Right cardiac atrium (tissue), 5 donors: Measurements from ENCODE around the gene PCARE. TPM values are rescaled to one million over a fixed set of nuclear protein-coding genes. Genes with fewer than 3 reads are reported as not detected.
"Not testable (repeated sequence)": the region's sequence is repeated elsewhere in the genome, so short reads cannot be mapped to it uniquely, and the experiment has no call there.

Experiments
- ATAC-seq, 2 donors: fragments of 200-7000 bp; cut with Tn5 transposase; one replicate each; pipeline versions ENCODE4 v1.8.0 to v1.9.1; 2020; ENCODE audit warnings: moderate library complexity in 2 of 2, mild to moderate bottlenecking in 1 of 2
- DNase-seq, 3 donors: peaks; one replicate each; pipeline ENCODE4 v3.0.0-alpha.2; 2020
- H3K27ac ChIP-seq: one replicate; pipeline ENCODE4 v1.5.1; 2013; ENCODE audit warnings: mild to moderate bottlenecking, low read length, control low read depth, moderate library complexity
- H3K27me3 ChIP-seq: one replicate; pipeline ENCODE4 v1.6.1; 2013; ENCODE audit not compliant: control insufficient read depth, insufficient read depth
- H3K4me1 ChIP-seq: one replicate; pipeline ENCODE4 v1.6.1; 2013; ENCODE audit warnings: low read length; ENCODE audit not compliant: control insufficient read depth, insufficient read depth
- H3K4me3 ChIP-seq: one replicate; pipeline ENCODE4 v1.5.1; 2013; ENCODE audit warnings: low read length, control low read depth
- H3K9me3 ChIP-seq: one replicate; pipeline ENCODE4 v1.6.1; 2013; ENCODE audit warnings: low read length; ENCODE audit not compliant: control insufficient read depth
- WGBS: extraction: QIAGEN DNeasy Blood & Tissue Kit; methylation state at CpG from one replicate; pipeline ENCODE4 v1.1.7; 2013; 5-methylcytosine and 5-hydroxymethylcytosine counted together
- intact Hi-C, 4 donors: fragments of 100-400 bp; cut with DNase I; formaldehyde crosslinking; loops; one replicate each; pipeline versions ENCODE4 v1.11.0 to v1.14.0; 2022 to 2023
- polyA plus RNA-seq: library from polyadenylated mRNA; stranded (reverse); fragments of 200-250 nt; gene quantifications from one replicate; pipeline ENCODE4 v1.2.3, GENCODE V29; 2013
- total RNA-seq, 4 donors: library from RNA; stranded (reverse); fragmentation: NEBNext Ultra II Directional; extraction: Animal tissue kit (Norgen Biotek cat#: 25700); gene quantifications; one replicate each; pipeline ENCODE4 v1.2.1, GENCODE V29; 2021
- donor health status: healthy with polysubstance abuse.
- donor health status: DM: no; HTN: yes; CAD: no.
- donor health status: DM: no; HTN: no; CAD: no.
- donor health status: DM: no; HTN: yes; CAD: no; lungs with severe emphysema.
- donor health status: DM: yes; HTN: yes; CAD: no.

PCARE gene
- total and polyA plus RNA-seq, 5 donors: 0.47 to 5.3 (median 1.9) TPM

DNA sequence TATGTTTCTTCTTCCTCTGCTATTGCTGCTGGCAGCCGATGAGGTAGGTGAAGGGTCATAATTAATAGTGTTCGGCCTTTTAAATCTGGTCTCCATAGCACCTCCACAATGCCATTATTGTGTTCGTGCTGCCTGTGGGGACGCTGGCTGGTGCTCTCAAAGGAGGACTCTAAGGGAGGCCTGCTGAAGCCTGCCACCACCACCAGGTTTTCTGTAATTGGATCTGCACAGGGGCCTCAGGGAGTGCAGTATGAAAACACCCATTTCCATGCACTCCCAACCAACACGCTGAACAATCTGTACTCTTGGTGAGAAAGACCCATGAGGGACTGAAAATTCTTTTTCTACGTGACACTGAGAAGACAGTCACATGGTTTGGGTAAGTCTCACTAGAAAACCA, 23.2 kb upstream of the PCARE start:
- ATAC-seq (no peak), DNase-seq (no peak)
- no peak overlapping the region for H3K4me3 ChIP-seq
- WGBS: 68% methylated on average over 6 of the region's 6 CpGs
- no peak overlapping the region for H3K27ac ChIP-seq
- H3K9me3 ChIP-seq: no peaks in the 10 kb centered on the region
- H3K4me1 ChIP-seq: no peaks in the 10 kb centered on the region
- H3K27me3 ChIP-seq: no peaks in the 10 kb centered on the region
- intact Hi-C loops: no loop called here

DNA sequence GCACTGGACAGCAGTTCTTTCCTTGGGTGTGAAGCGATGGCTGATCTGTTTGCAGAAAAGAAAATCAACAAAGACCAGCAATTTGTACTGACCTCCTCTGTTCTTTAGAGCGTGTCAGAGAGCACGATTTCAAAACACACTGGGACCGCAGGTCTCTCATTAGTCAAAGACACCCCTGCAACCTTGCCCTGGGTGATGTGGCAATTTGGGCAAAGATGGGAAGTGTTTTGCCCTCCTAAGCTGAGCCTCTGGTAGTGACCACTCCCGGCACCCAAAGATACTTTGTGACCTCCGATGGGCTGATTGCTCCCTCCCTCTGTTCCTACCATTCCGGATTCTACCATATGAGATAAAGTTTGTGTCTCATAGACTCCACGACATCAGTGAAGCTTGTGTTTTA, 22.6 kb upstream of the PCARE start:
- no peak for ATAC-seq
- intact Hi-C loops: no loop called here

DNA sequence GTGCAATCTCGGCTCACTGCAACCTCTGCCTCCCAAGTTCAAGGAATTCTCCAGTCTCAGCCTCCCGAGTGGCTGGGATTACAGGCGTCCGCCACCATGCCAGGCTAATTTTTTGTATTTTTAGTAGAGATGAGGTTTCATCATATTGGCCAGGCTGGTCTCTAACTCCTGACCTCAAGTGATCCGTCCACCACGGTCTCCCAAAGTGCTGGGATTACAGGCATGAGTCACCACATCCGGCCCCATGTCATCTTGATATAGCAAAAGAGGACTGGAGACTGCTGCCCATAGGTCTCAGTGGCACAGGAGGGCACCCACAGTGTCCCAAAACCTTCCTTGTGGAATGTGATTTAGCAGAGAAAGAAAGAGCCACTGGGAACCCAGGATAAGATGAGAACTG, 16.0 kb upstream of the PCARE start:
- H3K4me1 ChIP-seq, H3K27me3 ChIP-seq, H3K4me3 ChIP-seq, H3K9me3 ChIP-seq, ATAC-seq, DNase-seq, H3K27ac ChIP-seq, intact Hi-C loops: not testable (repeated sequence)
- WGBS: 86% methylated on average over 7 of the region's 7 CpGs

More for the DNA sequence above, 22.6 kb upstream of the PCARE start:
- H3K27me3 ChIP-seq: no peaks in the 10 kb centered on the region
- WGBS: 86% methylated on average over 8 of the region's 8 CpGs
- no peaks in the 10 kb centered on the region for H3K4me1 ChIP-seq
- no peaks in the 10 kb centered on the region for H3K9me3 ChIP-seq
- H3K27ac ChIP-seq: no peak overlapping the region
- no peak overlapping the region for H3K4me3 ChIP-seq
- DNase-seq: no peak

DNA sequence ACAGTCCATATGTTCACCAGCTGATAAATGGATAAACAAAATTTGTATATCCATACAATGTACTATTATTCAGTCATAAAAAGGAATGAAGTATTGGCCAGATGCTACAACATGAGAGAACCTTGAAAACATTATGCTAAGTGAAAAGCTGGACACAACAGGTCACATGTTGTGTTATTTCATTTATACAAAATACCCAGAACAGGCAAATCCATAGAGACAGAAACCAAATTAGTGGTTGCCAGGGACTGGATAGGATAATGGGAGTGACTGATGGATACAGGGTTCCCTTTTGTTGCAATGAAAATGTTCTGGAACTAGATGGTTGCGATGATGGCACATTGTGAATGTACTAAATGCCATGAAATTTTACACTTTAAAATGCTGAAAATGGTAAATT, 10.2 kb upstream of the PCARE start:
- Histone ChIP-seq H3K4me1 (no peaks in the 10 kb centered on the region), H3K4me3 (no peak overlapping the region), H3K9me3 (peaks cover 2% of the 10 kb centered on the region), H3K27ac (no peak overlapping the region), H3K27me3 (no peaks in the 10 kb centered on the region)
- ATAC-seq (no peak), DNase-seq (no peak)
- 92% methylated on average over 1 of the region's 1 CpG for whole genome bisulfite sequencing
- intact Hi-C loops: no loop called here

DNA sequence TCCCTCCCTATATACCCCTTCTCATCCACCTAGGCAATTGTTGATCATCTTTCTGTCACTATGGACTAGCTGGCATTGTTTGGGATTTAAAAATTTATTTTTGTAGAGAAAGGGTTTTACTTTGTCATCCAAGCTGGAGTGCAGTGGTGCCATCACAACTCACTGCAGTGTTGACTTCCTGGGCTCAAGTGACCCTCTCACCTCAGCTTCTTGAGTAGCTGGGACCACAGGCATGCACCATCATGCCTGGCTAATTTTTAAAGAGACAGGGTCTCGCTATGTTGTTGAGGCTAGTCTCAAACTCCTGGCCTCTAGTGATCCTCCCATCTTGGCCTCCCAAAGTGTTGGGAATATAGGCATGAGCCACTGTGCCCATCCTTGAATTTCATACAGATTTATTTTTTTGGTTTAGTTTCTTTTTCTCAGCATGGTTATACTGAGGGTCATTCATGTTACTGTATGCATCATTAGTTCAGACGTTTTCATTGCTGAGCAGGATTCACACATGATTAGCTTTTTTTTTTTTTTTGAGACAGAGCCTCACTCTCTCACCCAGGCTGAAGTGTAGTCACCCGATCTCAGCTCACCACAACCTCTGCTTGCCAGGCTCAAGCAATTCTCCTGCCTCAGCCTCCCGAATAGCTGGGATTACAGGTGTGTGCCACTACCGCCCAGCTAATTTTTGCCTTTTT, 8.6 kb upstream of the PCARE start:
- 81% methylated on average over 5 of the region's 5 CpGs for WGBS

DNA sequence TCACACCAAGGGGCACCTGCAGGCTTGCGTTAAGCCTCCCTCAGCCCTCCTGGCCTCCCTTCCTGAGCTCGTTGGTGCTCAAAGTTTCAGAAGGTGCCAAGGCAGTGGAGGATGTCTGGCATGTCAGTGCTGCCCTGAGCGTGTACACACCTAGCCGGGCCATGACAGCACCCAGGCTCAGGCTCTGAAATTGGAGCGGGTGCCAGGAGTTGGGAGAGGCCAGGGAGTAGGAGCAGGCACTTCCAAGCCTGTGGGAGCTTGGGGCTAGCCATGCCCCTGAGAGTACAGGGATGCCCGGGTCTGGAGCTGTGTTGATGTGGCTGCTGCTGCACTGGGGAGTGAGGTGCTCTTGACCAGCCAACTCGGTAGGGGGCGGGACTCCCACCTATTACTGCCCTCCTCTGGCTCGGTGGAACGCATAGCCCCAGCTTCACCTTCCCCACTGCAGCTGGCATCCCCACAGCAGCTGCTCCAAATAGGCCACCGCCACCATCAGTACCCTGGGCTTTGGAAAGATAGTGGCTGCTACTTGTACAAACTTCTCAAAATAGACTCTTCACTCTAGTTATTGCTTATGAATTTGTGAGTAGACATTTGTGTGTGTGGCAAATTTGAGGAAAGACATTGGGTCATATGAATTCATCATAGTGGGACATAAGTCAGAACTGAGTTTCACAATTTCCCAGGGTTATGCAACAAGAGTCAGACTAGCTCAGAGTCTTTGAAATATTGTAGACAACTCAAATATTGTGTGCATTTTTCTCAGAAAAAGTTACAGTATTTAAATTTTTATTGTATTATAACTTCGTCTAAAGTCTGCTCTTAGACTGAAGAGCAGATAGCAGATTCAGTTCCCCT, 6.8 kb upstream of the PCARE start:
- peaks cover 2% of the 10 kb centered on the region for H3K9me3 ChIP-seq
- no peak overlapping the region for H3K4me3 ChIP-seq
- H3K4me1 ChIP-seq: no peaks in the 10 kb centered on the region
- WGBS: 86% methylated on average over 12 of the region's 12 CpGs
- DNase-seq (no peak), ATAC-seq (peak; percentile 14 to 34)
- no peak overlapping the region for H3K27ac ChIP-seq
- H3K27me3 ChIP-seq: no peaks in the 10 kb centered on the region
- intact Hi-C loops: no loop called here

More for the DNA sequence above, 8.6 kb upstream of the PCARE start:
- Histone ChIP-seq H3K4me3 (no peak overlapping the region), H3K9me3 (peaks cover 2% of the 10 kb centered on the region), H3K27me3 (no peaks in the 10 kb centered on the region), H3K27ac (no peak overlapping the region), H3K4me1 (no peaks in the 10 kb centered on the region)
- ATAC-seq (no peak), DNase-seq (no peak)
- intact Hi-C loops: no loop called here

DNA sequence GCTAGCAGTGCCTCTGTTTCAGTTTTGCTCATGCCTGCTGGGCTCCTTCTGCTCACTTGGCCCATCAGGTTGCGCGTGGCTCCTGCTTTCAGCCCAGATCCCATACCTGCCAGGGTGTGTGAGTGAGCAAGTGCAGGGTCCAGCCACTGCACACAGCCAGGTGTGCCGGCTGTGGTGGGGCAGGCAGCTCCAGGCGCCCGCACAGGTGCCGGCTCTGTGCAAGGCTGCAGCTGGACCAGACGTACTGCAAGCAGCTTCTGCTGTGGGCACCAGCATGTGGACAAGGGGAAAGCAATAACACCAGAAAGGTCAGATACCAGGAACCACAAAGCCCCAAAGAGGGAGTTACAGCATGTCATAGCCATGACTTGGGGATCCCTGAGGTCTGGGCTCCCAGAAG, 5.6 kb upstream of the PCARE start:
- Histone ChIP-seq H3K4me3 (no peak overlapping the region), H3K4me1 (no peaks in the 10 kb centered on the region), H3K27ac (no peak overlapping the region), H3K27me3 (no peaks in the 10 kb centered on the region), H3K9me3 (peaks cover 2% of the 10 kb centered on the region)
- DNase-seq (no peak), ATAC-seq (no peak)
- intact Hi-C loops: no loop called here
- WGBS: 97% methylated on average over 7 of the region's 7 CpGs

DNA sequence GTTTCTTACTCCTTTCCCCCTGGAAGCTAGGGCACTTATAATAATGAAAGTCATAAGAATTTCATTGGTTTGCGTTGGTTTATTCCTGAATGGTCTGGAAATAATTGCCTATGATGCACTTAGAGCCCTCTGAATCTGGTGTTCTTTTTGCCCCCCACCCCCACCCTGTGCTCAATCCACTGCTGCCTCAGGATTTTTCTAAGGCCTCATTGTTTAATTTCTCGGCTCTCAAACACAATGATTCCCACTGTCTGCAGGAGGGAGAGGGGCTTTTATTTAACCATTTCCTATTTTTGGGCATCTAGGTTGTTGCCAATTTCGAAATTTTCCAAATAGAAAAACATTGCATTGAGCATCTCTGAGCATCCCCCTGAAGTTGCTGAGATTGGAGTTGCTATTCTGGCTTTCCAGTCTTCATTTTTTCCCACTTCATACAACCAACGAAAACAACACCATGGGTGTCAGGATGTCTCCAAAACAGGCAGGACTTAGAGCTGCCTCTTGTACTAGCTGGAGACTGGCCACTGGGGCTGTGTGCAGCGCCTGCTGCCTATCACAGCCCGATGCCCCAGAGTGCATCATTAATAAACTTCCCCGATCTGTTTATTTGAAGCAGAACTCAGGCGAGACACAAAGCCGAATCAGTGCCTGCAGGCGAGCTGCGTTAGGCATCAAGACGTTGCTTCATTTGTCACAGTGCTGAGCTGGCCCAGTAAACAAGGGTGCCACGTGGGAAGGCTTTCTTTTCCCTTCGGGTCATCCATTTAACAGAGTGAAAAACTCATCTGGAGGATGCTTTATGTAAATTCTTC, 1.8 kb upstream of the PCARE start:
- intact Hi-C loops: no loop called here
- no peak for DNase-seq
- Histone ChIP-seq H3K27ac (no peak overlapping the region), H3K4me1 (no peaks in the 10 kb centered on the region), H3K9me3 (peaks cover 2% of the 10 kb centered on the region), H3K27me3 (no peaks in the 10 kb centered on the region), H3K4me3 (no peak overlapping the region)
- WGBS: 56% methylated on average over 14 of the region's 14 CpGs
- ATAC-seq: peak in 1 of 2 donors; percentile 29

DNA sequence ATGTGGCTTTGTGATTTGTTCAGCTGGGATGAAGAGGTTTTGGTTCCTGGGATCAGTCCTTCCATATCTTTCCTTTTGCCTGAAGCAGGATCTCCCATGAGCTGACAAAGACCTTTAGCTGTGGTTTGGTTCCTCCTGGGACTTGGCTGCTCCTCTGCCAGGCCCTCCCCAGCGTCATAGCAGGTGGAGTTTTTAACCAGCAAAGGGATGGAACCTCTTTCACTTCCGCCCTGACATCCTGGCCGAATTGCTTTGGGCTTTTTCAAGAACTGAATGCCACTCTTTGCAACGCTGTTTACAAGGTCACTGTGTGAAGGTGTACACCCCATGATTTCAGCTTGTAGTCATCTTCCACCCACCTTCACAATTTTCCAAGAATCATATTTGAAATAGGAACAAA, 390 bp downstream of the PCARE start:
- H3K4me1 ChIP-seq: no peaks in the 10 kb centered on the region
- DNase-seq (no peak), ATAC-seq (no peak)
- intact Hi-C loops: no loop called here
- H3K9me3 ChIP-seq: no peaks in the 10 kb centered on the region
- H3K4me3 ChIP-seq: no peak overlapping the region
- peak overlapping the region; percentile 72 for H3K27ac ChIP-seq
- 64% methylated on average over 4 of the region's 4 CpGs for WGBS
- no peaks in the 10 kb centered on the region for H3K27me3 ChIP-seq

DNA sequence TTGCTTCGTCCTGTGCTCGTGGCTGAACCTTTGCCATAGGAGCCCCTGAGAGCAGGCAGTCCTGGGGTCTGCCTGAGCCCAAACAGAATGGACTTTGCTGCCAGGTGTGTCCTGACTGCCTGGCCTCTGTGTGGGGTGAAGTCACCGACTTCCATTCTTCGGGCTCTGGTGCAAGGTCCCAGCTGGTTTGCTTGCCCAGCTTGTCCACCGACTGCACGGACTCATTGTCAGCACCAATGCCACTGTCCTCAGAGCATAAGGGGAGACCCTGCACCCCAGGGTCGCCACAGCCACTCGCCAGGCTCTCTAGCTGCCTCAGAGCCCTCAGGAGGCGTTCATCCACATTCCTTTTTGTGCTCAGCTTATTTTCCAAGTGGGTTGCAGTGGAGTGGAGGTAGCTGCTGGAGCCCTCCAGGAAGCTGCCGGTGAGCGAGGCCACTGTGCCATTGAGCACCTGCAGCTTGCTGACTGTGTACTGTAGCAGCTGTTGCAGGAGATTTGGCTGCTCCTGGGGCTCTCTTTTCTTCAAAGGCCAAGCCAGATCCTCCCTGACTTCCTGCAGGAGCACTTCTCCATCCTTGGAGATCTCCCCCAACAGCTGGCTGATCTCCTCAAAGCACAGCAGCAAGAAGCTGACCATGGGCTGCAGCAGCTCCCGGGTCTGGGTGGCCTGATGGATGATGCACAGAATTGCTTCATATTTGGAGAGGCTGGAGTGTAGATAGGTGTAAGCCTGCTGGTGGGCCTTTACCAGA, 1.2 kb downstream of the PCARE start:
- no peak for ATAC-seq
- intact Hi-C loops: no loop called here

More for the DNA sequence above, 1.2 kb downstream of the PCARE start:
- 87% methylated on average over 12 of the region's 12 CpGs for WGBS
- Histone ChIP-seq H3K27ac (peak overlapping the region; percentile 72), H3K9me3 (no peaks in the 10 kb centered on the region), H3K4me1 (no peaks in the 10 kb centered on the region), H3K27me3 (no peaks in the 10 kb centered on the region), H3K4me3 (no peak overlapping the region)
- no peak for DNase-seq
